HL-60/S4 (cell line): ENCODE data around the gene C16orf46.

Experiments
- in situ Hi-C: fragments of 300-500 bp; cut with MboI; formaldehyde crosslinking; loops from 2 replicates; pipeline ENCODE4 v1.14.3; 2022; ENCODE audit warnings: low sequenced_read_pairs

Gene C16orf46

DNA sequence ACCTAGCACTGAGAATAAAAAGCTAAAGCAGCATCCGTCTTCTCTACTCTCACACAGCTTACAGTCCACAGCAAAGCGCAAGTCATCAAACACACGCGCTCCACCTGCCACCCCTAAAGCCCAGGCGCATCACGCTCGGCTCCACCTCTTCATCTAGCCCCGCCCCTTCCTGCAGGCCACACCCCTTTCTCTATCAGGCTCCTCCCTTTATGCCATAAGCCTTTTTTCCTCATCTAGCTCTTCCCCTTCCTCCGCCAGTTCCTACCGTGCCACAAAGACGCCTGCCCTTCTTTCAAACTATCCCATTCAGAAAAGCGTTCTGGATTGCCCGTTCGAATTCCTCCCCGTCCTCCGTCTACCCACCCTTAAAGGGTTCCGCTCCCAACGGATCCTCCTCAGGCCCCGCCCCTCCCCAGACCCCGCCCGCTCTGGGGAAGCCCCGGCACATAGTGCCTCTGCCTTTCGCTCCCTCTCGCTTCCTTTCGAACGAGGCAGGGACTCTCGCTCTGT lies 417 bp downstream of the C16orf46 start:
- in situ Hi-C loops: no loop called here

DNA sequence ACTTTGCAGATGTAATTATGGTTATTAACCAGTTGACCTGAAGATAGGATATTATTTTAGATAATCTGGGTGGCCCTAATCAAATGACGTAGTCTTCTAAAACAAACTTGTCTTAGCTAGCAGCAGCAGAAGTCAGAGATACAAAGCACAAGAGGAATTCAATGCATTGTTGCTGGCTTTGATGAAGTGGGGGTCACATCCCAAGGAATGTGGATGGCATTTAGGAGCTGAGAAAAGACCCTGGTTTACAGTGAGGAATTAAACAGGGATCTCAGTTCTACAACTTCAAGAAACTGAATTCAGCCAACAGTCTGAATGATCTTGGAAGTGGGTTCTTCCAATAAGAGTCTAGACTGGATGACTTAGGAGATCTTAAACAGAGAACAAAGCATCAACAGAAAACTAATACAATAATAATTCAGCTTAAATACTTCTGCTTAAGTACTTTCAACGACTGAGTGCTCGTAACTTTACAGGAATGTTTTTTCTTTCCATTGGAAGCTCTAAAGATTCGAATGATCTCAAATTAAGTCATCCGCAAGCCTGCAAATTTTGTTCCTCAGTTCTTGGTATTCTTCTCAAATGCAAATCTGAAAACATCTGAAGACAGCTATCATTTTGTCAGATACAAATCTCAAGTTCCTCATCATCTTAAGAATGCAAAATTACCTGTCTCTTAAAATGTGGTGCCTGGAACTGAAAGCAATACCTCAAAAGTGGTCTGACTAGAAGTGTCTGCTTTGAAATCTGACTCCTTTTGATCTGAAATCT lies 3.3 kb downstream of the C16orf46 start:
- in situ Hi-C loops: no loop called here

DNA sequence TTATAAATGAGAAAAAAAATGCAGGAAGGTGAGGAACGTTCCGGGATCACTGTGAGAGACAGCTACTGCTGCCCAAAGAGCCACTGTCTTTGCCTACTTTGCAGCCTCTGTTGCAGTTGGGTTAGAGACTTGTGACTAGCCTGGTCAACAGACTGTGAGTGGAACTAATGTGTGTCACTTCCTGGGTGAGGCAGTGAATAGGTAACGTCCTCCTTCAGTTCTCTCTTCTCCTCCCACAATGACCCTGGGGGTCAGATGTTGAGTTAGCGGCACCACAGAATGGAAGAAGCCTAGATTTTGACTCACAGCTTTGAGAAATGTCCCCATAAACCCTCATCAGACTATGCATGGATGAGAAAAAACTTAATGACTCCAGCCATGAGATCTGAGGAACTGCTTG lies 5.2 kb downstream of the C16orf46 start:
- in situ Hi-C loops: no loop called here

DNA sequence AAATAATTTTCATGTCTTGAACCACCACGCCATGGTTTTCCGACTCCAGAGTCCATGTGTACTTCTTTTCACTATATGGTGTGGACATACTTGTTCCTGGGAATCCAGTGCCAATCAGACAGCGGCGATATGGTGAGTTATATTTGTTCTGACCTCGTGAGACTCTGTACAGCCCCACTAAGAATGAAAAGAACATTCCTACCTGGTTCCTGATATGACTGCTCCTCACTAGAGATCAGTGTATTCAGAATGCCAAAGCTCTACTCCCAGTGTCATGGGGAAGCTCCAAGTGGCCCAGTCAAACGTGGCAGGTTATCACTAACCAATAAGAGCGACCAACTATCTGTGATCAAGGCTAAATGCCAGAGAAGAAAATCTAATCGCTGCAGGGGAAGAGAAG lies 6.1 kb downstream of the C16orf46 start:
- in situ Hi-C loops: no loop called here

DNA sequence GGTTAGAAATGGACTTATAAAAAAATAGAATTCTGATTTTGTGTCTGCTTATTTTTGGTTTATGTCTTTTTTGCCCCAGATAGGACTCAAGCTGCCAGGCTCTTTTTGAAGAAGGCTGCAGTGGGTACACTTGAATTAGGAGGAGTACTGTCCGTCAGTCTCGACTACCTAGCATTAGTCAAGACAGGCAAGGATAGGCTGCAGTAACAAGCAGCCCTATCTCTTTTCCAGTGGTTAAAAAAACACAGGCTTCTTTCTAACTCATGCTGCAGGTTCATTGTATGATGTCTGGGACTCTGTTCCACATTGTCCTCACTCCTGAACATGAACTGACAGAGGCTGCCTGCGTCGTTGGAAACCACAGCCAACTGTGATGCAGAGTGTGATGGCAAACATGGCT lies 8.0 kb downstream of the C16orf46 start:
- in situ Hi-C loops: no loop called here

DNA sequence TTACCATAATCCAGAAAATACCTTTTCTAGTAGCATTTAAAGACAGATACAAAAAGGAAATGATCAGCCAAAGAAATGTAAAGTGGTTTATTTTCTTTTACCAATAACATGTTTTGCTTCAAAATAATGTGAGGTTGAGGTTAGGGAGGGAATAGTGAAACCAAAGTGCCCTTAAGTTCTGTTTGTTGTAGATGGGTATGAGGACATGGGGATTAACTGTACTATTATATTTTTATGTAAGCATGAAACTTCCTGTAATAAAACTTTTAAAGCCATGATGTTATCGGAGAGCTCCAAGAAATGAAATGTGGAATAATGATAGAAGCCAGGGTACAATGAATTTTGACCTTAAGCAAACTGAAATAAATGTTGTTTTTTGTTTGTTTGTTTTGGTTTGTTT lies 9.9 kb downstream of the C16orf46 start:
- in situ Hi-C loops: no loop called here

DNA sequence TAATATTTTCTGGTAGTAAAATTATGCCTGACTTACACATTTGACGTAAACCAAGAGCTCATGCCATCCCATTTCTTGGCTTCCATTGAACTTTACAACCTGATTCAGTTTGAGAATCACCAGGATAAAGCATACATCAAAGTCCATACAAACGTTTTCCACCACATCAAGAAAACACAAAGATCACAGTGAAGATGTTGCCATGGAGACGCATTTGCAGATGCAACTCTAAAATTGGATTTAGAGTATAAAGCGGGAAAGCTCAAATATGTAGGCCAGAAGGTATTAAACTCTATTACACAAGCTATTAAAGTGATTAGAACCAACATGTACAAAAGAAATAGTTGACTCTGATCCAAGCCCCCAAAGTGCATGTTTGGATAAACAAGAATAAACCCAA lies 10.4 kb downstream of the C16orf46 start:
- in situ Hi-C loops: no loop called here

DNA sequence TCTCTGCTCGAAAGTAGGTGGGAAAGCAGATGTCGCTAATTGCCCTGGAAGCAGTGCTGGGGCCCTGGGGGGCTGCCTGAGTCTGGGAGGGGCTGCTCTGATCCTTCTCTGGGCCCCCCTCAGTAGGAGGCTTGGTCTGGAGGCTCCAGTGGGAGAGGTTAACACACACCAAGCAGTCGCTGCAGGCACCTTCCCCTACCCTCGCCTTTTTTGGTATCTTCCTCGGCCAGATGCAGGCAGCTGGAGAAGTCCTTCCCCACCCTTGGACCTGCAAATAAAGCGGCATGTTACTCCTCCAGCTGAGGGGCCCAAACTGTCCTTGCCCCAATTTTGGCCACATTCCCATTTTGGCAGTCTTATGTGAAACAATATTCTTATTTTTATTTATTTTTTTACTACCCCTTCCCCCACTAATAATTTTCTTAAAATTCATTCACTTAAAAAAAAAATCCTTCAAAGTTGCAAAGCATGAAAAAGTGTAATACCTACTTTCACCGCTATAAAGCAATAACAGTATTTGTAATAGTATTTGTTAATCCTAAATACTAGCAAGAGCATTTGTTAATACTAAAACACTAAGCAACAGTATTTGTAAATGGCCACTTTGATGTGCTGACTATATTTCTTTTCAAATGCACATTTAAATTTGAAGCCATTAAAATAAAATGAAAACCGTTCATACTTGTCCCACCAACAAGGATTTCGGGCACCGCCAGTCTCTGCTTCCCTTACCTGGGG lies 15.0 kb downstream of the C16orf46 start:
- in situ Hi-C loops: no loop called here

DNA sequence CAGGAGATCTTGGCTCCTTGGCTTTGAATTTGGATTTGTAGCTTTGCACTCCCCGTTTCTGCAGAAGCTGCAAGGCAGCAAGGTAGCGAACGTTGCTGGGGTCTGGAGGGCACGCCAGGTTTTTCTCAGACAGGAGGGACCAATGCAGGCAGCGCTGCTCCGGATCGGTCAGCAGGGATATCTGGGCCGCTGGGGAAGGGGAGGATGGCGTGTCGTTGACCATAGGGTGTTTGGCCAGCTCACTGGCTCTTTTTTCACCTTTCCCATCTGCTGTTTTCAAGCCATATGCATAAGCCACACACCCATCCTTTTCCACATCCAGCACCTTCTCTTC lies 15.8 kb downstream of the C16orf46 start:
- in situ Hi-C loops: no loop called here

DNA sequence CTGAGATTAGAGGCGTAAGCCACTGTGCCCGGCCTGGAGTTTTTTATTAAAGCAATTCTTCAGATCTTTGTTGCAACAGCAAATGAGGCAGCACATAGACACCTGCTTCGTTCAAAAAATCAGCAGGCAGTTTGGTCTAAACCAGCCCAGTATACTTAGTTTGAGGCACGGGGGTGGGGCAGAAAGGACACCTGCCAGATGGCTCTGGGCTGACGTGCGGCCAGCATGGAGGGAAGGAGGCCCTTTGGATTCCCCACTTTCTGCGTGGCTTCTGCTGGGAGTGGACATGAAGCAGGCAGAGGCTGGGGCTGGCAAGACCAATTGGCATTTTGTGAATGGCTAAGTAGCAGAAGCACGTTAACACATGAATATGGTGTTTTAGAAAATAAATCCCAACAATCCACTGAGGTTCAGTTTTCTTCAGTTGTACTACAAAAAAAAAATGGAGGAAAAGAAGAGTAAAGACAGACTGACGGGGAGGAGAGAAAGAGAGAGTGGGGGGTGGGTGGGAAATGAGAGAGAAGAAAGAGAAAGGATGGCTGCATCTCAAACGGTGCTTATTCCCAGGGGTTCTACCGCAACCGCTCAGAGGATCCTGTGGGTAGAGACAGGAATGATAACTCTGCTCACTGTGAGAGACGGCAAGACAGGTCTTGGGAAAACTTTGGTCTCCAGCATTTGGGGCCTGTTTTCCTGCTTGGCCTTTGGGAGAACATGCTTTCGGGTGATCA lies 16.3 kb downstream of the C16orf46 start:
- in situ Hi-C loops: no loop called here

DNA sequence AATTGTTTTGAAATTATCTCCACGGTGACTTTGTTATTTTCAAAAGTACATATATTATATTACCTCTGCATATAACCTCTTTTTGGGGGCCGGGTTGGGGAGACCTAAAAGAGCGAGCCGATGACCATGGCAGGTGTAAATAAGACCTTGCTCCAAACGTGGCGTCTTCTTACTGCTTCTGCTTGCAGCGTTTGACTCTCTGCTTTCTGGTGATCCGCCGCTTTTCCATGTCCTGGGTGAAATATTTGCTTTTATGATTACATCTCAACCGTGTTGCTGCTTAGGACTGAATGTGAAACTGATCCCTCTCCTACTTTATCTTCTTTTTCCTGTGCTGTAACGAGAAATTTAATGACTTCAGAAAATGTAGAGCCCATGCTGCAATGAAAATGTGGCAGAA lies 23.3 kb downstream of the C16orf46 start:
- in situ Hi-C loops: no loop called here

DNA sequence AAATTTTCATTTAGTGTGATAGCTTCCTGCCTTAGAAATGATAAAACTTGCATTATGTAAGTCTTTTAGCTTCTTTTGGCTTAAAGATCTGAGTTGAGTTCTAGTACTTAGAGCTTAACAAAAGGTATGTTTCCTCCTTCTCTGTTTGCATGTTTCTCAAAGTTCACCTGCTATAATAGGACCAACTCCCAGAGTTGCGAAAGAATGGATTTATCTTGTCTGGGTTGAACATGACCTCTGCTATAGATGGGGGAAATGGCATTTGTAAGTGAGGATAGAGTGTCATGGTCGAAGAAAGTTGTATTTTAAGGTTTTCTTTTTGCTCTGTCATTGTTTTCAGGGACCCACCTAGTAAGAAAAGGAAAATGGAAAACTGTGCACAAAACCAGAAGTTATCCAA lies 34.2 kb downstream of the C16orf46 start:
- in situ Hi-C loops: no loop called here

DNA sequence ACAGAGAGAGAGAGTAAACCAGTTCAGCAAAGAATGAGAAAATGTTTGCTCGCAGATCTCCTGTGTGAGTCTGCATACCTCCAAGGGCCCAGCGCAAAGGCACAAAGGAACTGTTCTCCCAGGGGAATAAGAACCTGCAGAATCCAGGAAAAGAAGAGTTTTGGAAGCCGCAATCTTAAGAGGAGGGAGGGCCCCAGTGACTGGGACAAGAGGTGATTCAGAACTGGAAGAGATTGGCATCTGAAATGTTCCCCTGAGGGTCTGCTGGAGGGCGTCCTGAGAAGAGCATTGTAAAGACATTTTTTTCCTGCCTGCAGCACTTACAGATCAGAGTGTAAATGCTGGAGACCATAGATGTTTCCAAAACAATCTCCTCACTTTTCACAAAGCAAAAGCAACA lies 35.3 kb downstream of the C16orf46 start:
- in situ Hi-C loops: no loop called here

DNA sequence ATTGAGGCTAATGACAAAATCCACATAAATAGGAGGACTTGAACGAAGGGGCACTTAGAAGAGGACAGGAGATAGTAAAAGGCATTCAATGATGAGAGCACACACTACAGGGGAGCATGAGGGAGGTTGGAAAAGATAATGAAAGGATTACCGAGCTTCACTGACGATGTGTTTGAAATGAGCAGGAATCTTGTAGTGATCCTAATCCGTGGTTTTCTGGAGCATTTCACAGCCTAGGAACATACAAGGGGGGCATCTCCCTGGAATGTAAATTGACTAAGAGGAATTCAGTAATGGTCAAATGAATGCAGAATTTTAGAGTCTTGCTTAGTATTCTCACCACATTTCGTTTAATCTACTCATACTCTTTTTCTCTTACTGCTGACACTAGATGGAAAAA lies 36.2 kb downstream of the C16orf46 start:
- in situ Hi-C loops: no loop called here

DNA sequence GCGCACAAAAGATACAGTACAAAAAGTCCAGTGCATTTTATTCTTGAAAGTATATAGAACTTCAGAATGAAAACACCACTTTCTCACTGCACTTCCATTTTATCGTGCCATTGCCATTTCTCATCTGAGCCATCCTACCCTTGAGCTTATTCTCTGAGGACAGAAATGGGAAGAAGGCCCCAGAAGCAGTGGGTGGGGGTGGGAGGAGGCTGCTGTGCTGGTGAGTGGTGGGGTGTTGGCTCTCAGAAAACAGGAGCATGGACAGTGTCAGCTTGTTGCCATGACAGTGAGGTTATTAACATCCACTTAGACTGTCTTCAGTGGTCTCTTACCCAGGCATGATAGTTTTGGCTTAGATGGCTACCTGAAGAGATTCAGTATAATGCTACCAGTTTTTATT lies 36.9 kb downstream of the C16orf46 start:
- in situ Hi-C loops: no loop called here

DNA sequence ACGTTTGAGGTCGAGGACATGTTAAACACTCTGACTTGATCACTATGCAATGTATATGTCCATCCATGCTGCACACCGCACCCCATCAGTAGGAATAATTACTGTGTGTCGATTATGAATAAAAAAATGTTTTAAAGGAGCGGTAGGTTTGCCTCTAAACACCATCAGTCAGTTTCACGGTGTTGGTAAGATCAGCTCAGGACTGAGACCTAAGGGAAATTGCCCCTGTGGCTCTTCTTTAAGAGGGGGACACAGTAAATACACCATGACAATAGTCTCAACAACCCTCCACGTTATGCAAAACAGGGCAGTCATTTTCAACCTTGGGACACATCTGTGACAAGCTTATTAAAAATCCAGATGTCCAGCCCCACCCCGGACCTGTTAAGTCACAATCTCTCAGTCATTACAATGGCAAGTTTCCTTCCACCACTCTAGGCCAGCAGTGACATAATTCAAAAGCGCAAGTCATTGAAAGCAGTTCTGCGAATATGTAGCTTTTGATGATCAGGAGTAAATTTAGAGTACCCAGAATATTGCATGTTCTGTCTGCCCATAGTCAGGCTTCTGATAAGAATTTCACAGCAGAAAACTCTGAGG lies 40.2 kb downstream of the C16orf46 start:
- in situ Hi-C loops: no loop called here

DNA sequence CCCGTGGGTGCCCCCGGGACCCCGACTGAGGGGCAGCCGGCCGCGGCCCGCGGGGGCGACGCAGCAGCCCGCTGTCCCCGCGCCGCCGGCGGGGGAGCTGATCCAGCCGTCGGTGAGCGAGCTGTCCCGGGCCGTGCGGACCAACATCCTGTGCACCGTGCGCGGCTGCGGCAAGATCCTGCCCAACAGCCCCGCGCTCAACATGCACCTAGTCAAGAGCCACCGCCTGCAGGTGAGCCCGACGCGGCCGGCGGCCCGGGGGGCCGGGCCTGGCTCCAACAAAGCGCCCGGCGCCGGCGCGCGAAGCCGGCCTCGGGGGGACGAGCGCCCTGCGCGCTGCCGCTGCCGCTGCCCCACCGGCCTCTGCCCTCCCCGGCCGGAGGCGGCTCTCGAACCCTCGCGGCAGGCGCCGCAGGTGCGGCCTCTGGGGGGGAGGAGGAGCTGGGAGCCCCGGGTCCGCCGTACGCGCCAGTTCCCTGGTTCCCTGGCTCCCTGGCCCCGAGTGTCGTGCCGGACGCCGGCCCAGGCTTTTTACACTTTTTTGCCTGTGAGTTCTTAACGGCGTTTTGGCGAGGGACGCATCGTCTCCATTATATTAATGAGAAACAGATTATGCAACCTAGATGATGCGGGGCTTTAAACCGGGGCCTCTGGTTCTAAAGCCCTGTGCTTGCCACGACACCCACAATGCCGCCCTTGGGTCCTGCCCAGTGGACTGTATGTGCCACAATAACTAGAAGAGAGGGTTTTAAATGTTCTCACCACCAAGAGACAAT lies 40.9 kb downstream of the C16orf46 start:
- in situ Hi-C loops: no loop called here

DNA sequence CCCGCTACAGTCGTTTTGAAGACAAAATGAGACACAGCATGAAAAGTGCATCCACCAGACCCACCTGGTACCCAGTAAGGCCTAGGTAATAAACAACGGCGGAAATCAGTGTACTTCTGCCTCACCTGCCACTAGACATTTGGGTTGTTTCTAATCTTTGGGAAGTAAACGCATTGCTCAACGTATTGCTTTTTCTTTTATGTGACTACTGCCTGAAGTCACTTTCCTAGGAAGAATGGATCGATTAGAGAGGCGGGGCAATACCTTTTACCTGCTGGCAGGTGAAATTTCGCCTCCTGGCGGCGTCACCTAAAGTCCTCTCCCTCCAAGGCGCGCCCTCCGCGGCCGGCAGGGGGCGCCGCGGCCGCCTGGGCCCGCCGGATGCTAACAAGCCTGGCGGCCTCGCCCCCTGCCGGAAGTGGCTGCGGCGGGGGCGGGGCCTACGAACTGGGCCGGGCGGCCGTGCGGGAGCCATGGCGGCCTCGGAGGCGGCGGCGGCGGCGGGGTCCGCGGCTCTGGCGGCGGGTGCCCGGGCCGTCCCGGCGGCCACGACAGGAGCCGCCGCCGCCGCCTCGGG lies 41.6 kb downstream of the C16orf46 start, which contains the start of gene ATMIN:
Gene ATMIN, plus strand, starts transcription at position 445 of the 577 bp plus-strand sequence. Its CDS starts 29 bp downstream, at position 474.
- in situ Hi-C loops: no loop called here

DNA sequence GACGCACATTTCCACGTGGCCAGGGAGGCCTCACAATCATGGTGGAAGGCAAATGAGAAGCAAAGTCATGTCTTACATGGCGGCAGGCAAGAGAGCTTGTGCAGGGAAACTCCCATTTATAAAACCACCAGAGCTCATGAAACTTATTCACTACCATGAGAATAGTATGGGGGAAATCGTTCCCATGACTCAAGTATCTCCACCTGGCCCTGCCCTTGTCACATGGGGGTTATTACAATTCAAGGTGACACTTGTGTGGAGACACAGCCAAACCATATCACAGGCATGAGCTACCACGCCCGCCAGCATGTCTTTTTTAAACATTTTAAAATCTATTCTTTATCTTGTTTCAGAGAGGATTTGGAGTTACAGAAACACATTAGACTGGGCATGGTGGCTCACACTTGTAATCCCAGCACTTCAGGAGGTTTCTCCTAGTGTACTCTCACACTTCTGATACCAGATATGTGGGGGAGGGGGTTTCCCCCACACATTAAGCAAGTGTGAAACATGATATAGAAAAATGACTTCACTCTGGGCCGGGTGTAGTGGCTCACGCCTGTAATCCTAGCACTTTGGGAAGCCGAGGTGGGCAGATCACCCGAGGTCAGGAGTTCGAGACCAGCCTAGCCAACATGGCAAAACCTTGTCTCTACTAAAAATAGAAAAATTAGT lies 47.0 kb downstream of the C16orf46 start:
- in situ Hi-C loops: no loop called here

DNA sequence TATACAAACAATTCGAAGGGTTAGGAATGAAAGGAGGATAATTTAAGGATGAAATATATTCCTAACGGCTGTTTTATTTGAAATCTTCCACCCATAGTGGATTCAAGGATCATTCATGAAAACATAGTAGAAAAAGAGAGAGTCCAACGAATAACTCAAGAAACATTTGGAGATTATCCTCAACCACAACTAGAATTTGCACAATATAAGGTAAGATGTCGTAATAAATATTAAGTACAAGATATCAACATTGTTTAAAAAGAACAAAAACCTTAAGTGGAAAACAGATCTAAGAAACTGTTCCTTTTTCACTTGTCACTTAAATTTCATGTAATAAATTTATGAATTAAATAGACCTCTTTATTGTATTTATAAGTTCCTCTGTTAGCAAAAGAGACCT lies 50.6 kb downstream of the C16orf46 start:
- in situ Hi-C loops: no loop called here
